NCI-H345 treated with DMSO at 0.1 percent for 48 hours (cell line): Measurements from ENCODE around the gene PPM1N.

ENCODE experiments used
- DNase-seq: peaks from one replicate; lab custom pipeline; 2025; ENCODE audit not compliant: unreplicated experiment; lab: John Stamatoyannopoulos, UW

The PPM1N gene

GRCh38 chr19:45498411-45499195 is at the start of gene PPM1N:
PPM1N (plus strand) TSS chr19:45498443; CDS start chr19:45498473, 30 bp downstream.
- DNase-seq, result no peak

GRCh38 chr19:45448887-45449299 is 49.4 kb upstream of the PPM1N start:
- no peak for DNase-seq

GRCh38 chr19:45450012-45450333 is 48.3 kb upstream of the PPM1N start:
- no peak for DNase-seq

GRCh38 chr19:45451131-45451849 is 47.0 kb upstream of the PPM1N start:
- no peak for DNase-seq

GRCh38 chr19:45451850-45452387 is 46.3 kb upstream of the PPM1N start:
- no peak for DNase-seq

GRCh38 chr19:45455707-45456499 is 42.3 kb upstream of the PPM1N start:
- no peak for DNase-seq

GRCh38 chr19:45456500-45456815 is 41.8 kb upstream of the PPM1N start:
- DNase-seq, result no peak

GRCh38 chr19:45457776-45458175 is 40.5 kb upstream of the PPM1N start:
- DNase-seq, result no peak

- no peak for DNase-seq
These were observed 37.4 kb upstream of the PPM1N start for GRCh38 chr19:45460807-45461347.

GRCh38 chr19:45462174-45462573 is 36.1 kb upstream of the PPM1N start:
- DNase-seq, result no peak

- no peak for DNase-seq
These were observed 35.0 kb upstream of the PPM1N start for GRCh38 chr19:45463241-45463640.

GRCh38 chr19:45464274-45464673 is 34.0 kb upstream of the PPM1N start:
- no peak for DNase-seq

GRCh38 chr19:45464852-45465441 is 33.3 kb upstream of the PPM1N start:
- no peak for DNase-seq

GRCh38 chr19:45467115-45467455 is 31.2 kb upstream of the PPM1N start:
- no peak for DNase-seq

- DNase-seq, result peak; percentile 82
These were observed 30.6 kb upstream of the PPM1N start, which contains the start of gene FOSB for GRCh38 chr19:45467456-45468158. FOSB (plus strand) TSS chr19:45467996; CDS start chr19:45468587, 591 bp downstream.

- no peak for DNase-seq
These were observed 30.0 kb upstream of the PPM1N start for GRCh38 chr19:45468159-45468651.

GRCh38 chr19:45468803-45469131 is 29.5 kb upstream of the PPM1N start:
- no peak for DNase-seq

- peak; percentile 66 for DNase-seq
These were observed 28.9 kb upstream of the PPM1N start for GRCh38 chr19:45469132-45469944.

- DNase-seq, result no peak
These were observed 28.1 kb upstream of the PPM1N start for GRCh38 chr19:45469945-45470761.
